Ovary (tissue), 9 donors: ENCODE data around the gene GNG7. TPM values are rescaled to one million over a fixed set of nuclear protein-coding genes. Genes with fewer than 3 reads are reported as not detected.

Source experiments
- DNase-seq, 5 donors: peaks; one replicate each; pipeline ENCODE4 v3.0.0-alpha.2; 2019 to 2020
- H3K27ac ChIP-seq, 2 donors: fragments of 200-600 bp; one replicate each; pipeline versions ENCODE4 v1.5.1 to v1.8.0; 2019 to 2022
- H3K27me3 ChIP-seq: fragments of 200-600 bp; one replicate; pipeline ENCODE4 v1.8.0; 2022
- H3K36me3 ChIP-seq: fragments of 200-600 bp; sonication (generic); one replicate; pipeline ENCODE4 v1.5.1; 2019
- H3K4me1 ChIP-seq: one replicate; pipeline ENCODE4 v1.8.1; 2013; ENCODE audit warnings: mild to moderate bottlenecking, moderate library complexity; ENCODE audit not compliant: insufficient read depth
- H3K4me3 ChIP-seq: fragments of 200-600 bp; sonication (generic); one replicate; pipeline ENCODE4 v1.5.1; 2017
- H3K9me3 ChIP-seq, 2 donors: fragments of 200-600 bp in 1 of 2; sonication (generic) in 1 of 2; one replicate each; pipeline versions ENCODE4 v1.5.1 to v1.8.1; 2013 to 2019; ENCODE audit warnings: mild to moderate bottlenecking in 1 of 2, moderate library complexity in 1 of 2
- EP300 ChIP-seq: sonication (generic); formaldehyde crosslinking; IDR thresholded peaks from one replicate; pipeline ENCODE4 v1.6.1; 2017; ENCODE audit warnings: antibody characterized with exemption
- POLR2A ChIP-seq: fragments of 450-650 bp; IDR thresholded peaks from one replicate; pipeline ENCODE4 v1.6.1; 2017; ENCODE audit warnings: antibody characterized with exemption, mild to moderate bottlenecking, moderate library complexity
- WGBS, 3 donors: extraction: QIAGEN DNeasy Blood & Tissue Kit in 1 of 3; methylation state at CpG; one replicate each; pipeline versions ENCODE4 v1.1.5 to v1.1.7; 2013 to 2017; 5-methylcytosine and 5-hydroxymethylcytosine counted together
- intact Hi-C, 4 donors: fragments of 100-400 bp; cut with DNase I; formaldehyde crosslinking; loops; one replicate each; pipeline versions ENCODE4 v1.11.0 to v1.15.1; 2022 to 2023
- polyA plus RNA-seq, 2 donors: library from polyadenylated mRNA; stranded (reverse); fragments of 200-250 nt in 1 of 2; fragments of 350-450 nt in 1 of 2; fragmentation: Illumina TruSeq in 1 of 2; extraction: RNeasy Lipid Tissue Mini Kit (QIAGEN cat#74804) in 1 of 2; gene quantifications; one replicate each; pipeline ENCODE4 v1.2.3, GENCODE V29; 2013 to 2014
- total RNA-seq, 7 donors: library from RNA; depleted of rRNA in 2 of 7; stranded (reverse); fragments of >200 nt in 2 of 7; fragmentation: NEBNext Ultra II Directional in 3 of 7; extraction: Animal tissue kit (Norgen Biotek cat#: 25700) in 3 of 7; gene quantifications; one replicate each; pipeline versions ENCODE4 v1.1.0 to v1.2.4, GENCODE V29; 2016 to 2023
- TF ChIP-seq, protein P1 (sequence below), 3 donors: fragments of 450-650 bp in 2 of 3; fragments of 200-600 bp in 1 of 3; IDR thresholded peaks; one replicate each; pipeline versions ENCODE4 v1.5.1 to v1.8.0; 2016 to 2022; ENCODE audit warnings: antibody characterized with exemption in 3 of 3, mild to moderate bottlenecking in 1 of 3
- donor health status: DM: no; HTN: no; CAD: no; lungs with moderate emphysema.
- donor health status: DM: no; HTN: no; CAD: no.
- donor health status: Bipolar disorder and iron deficiency.
- donor health status: DM: yes; HTN: yes; CAD: no.
- donor health status: DM: no; HTN: no; CAD: no.
- donor health status: DM: yes; HTN: yes; CAD: no.

GNG7 gene
- total and polyA plus RNA-seq, 9 donors = 4.1 to 36.3 (median 15.1) TPM

GRCh38 chr19:2478278-2478755 lies 224.2 kb downstream of the GNG7 start:
- TF ChIP-seq EP300 (no peak), POLR2A (peak; percentile 32)
- TF ChIP-seq, protein P1, sequence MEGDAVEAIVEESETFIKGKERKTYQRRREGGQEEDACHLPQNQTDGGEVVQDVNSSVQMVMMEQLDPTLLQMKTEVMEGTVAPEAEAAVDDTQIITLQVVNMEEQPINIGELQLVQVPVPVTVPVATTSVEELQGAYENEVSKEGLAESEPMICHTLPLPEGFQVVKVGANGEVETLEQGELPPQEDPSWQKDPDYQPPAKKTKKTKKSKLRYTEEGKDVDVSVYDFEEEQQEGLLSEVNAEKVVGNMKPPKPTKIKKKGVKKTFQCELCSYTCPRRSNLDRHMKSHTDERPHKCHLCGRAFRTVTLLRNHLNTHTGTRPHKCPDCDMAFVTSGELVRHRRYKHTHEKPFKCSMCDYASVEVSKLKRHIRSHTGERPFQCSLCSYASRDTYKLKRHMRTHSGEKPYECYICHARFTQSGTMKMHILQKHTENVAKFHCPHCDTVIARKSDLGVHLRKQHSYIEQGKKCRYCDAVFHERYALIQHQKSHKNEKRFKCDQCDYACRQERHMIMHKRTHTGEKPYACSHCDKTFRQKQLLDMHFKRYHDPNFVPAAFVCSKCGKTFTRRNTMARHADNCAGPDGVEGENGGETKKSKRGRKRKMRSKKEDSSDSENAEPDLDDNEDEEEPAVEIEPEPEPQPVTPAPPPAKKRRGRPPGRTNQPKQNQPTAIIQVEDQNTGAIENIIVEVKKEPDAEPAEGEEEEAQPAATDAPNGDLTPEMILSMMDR (IDR thresholded peaks at IDR 0.05) = peak in 1 of 3 donors; percentile 48
- Histone ChIP-seq H3K4me3 (peak overlapping the region; percentile 86), H3K4me1 (peaks cover 7% of the 10 kb centered on the region), H3K9me3 (peaks cover 0 to 6% of the 10 kb centered on the region in 2 donors), H3K27ac (peak overlapping the region; percentile 60 to 62), H3K27me3 (no peaks in the 10 kb centered on the region), H3K36me3 (no peaks in the 10 kb centered on the region)
- intact Hi-C loops = loop anchor here in 2 of 4 donors (5.0 kb wide), 2 partner anchors 64 to 134 kb away; no protein-coding TSS in a partner anchor
- peak in 4 of 5 donors; percentile 56 to 80 (median 66) for DNase-seq
- WGBS, 3 donors = 2 to 5% (median 3%) methylated on average over 20 of the region's 20 CpGs

DNA sequence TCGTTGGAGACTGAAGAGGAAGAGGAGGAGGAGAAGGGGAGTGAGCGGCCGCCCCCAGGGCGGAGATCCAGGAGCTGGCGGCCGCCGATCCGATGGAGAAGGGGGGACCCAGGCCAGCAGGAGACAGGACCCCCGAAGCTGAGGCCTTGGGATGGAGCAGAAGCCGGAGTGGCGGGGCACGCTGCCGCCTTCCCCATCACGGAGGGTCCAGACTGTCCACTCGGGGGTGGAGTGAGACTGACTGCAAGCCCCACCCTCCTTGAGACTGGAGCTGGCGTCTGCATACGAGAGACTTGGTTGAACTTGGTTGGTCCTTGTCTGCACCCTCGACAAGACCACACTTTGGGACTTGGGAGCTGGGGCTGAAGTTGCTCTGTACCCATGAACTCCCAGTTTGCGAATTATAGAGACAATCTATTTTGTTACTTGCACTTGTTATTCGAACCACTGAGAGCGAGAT lies 224.7 kb downstream of the GNG7 start:
- Histone ChIP-seq H3K9me3 (peaks cover 0 to 1% of the 10 kb centered on the region in 2 donors), H3K27me3 (no peaks in the 10 kb centered on the region), H3K4me1 (peaks cover 7% of the 10 kb centered on the region), H3K4me3 (peak overlapping the region; percentile 86), H3K36me3 (no peaks in the 10 kb centered on the region), H3K27ac (peak overlapping the region in 1 of 2 donors; percentile 53)
- WGBS, 3 donors = 21 to 25% (median 24%) methylated on average over 20 to 21 of the region's 21 CpGs
- peak in 2 of 5 donors; percentile 52 to 56 for DNase-seq
- intact Hi-C loops = loop anchor here in 2 of 4 donors (2.0 to 5.0 kb wide), 3 partner anchors 65 to 135 kb away; no protein-coding TSS in a partner anchor
- no peak for TF ChIP-seq EP300
- TF ChIP-seq, protein P1 (IDR thresholded peaks at IDR 0.05) = no peak
- peak; percentile 10 for TF ChIP-seq POLR2A

DNA sequence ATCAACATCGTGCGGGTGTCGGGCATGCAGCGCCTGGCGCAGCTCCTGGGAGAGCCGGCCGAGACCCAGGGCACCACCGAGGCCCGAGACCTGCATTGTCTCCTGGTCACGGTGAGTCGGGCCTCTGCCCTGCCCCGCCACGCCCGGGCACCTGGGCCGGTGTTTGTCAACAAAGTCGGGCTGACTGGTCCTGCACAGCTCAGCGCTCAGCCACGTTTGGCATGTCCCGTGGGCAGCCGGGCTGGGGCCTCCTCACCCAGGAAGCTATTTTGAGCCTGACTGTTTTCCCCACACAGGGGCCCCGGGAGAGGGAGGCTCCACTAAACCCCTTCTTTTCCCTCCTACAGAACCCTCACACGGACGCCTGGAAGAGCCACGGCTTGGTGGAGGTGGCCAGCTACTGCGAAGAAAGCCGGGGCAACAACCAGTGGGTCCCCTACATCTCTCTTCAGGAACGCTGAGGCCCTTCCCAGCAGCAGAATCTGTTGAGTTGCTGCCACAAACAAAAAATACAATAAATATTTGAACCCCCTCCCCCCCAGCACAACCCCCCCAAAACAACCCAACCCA lies 225.3 kb downstream of the GNG7 start:
- H3K27me3 ChIP-seq = no peaks in the 10 kb centered on the region
- intact Hi-C loops = loop anchor here in 2 of 4 donors (2.0 to 5.0 kb wide), 3 partner anchors 65 to 135 kb away; no protein-coding TSS in a partner anchor
- TF ChIP-seq EP300 = no peak
- TF ChIP-seq, protein P1 (IDR thresholded peaks at IDR 0.05) = no peak
- no peak for TF ChIP-seq POLR2A
- peak overlapping the region; percentile 38 to 53 for H3K27ac ChIP-seq
- no peaks in the 10 kb centered on the region for H3K9me3 ChIP-seq
- WGBS, 3 donors = 3 to 6% (median 5%) methylated on average over 25 to 27 of the region's 27 CpGs
- H3K36me3 ChIP-seq = no peaks in the 10 kb centered on the region
- peak in 4 of 5 donors; percentile 50 to 59 (median 54) for DNase-seq
- peaks cover 7% of the 10 kb centered on the region for H3K4me1 ChIP-seq
- H3K4me3 ChIP-seq = peak overlapping the region; percentile 86

DNA sequence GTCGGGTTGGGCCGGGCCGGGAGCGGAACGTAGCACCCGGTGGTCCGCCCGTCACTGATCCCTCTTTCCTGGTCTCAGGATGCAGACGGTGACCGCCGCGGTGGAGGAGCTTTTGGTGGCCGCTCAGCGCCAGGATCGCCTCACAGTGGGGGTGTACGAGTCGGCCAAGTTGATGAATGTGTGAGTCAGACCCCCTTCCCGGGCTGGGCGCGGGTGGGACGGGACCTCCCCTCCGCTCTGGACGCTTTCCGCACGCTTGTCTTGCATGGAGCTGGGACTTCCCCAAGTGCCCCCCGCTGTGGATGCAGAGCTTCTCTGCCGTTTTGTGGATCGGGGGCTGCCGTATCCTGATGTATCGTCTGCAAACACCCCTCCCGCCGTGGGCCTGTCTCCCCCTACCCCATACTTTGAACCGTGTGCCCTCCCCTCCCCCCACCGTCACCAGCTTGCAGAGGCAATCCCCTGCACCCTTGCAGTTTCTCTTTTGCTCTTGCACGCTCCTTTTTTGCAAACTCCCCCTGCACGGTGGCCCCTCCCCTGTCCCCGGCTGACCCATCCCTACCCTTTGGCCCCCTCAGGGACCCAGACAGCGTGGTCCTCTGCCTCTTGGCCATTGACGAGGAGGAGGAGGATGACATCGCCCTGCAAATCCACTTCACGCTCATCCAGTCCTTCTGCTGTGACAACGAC lies 225.9 kb downstream of the GNG7 start:
- intact Hi-C loops = loop anchor here in 2 of 4 donors (2.0 to 5.0 kb wide), 3 partner anchors 66 to 136 kb away; no protein-coding TSS in a partner anchor
- no peaks in the 10 kb centered on the region for H3K27me3 ChIP-seq
- DNase-seq = peak; percentile 46 to 71 (median 62)
- TF ChIP-seq, protein P1 (IDR thresholded peaks at IDR 0.05) = no peak
- TF ChIP-seq EP300 (no peak), POLR2A (no peak)
- peak overlapping the region; percentile 39 to 62 for H3K27ac ChIP-seq
- H3K36me3 ChIP-seq = no peaks in the 10 kb centered on the region
- 0% methylated on average over 41 to 42 of the region's 42 CpGs for WGBS, 3 donors
- peak overlapping the region; percentile 86 for H3K4me3 ChIP-seq
- H3K9me3 ChIP-seq = no peaks in the 10 kb centered on the region
- H3K4me1 ChIP-seq = peaks cover 7% of the 10 kb centered on the region
